ENCODE measurements around the gene BBLN.

- TF ChIP-seq EP300 (IDR thresholded peaks at IDR 0.05) (no peak), POLR2A (IDR thresholded peaks at IDR 0.05) (no peak), POLR2AphosphoS5 (IDR thresholded peaks at IDR 0.05) (no peak)
- TF ChIP-seq, protein P1, sequence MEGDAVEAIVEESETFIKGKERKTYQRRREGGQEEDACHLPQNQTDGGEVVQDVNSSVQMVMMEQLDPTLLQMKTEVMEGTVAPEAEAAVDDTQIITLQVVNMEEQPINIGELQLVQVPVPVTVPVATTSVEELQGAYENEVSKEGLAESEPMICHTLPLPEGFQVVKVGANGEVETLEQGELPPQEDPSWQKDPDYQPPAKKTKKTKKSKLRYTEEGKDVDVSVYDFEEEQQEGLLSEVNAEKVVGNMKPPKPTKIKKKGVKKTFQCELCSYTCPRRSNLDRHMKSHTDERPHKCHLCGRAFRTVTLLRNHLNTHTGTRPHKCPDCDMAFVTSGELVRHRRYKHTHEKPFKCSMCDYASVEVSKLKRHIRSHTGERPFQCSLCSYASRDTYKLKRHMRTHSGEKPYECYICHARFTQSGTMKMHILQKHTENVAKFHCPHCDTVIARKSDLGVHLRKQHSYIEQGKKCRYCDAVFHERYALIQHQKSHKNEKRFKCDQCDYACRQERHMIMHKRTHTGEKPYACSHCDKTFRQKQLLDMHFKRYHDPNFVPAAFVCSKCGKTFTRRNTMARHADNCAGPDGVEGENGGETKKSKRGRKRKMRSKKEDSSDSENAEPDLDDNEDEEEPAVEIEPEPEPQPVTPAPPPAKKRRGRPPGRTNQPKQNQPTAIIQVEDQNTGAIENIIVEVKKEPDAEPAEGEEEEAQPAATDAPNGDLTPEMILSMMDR (IDR thresholded peaks at IDR 0.05), result no peak
These were observed 23.0 kb upstream of the BBLN start for GRCh38 chr9:128136816-128137793.
